K562 (cell line): Measurements from ENCODE around the gene GDF15. TPM values are rescaled to one million over a fixed set of nuclear protein-coding genes. Genes with fewer than 3 reads are reported as not detected.
A peak's percentile ranks its signal among the peaks of the same experiment; 100 is the strongest.

ENCODE experiments used
- CBFA2T2 ChIP-seq: fragments of 450-650 bp; conservative IDR thresholded peaks from 2 replicates; pipeline ENCODE4 v1.6.1; 2017; ENCODE audit warnings: mild to moderate bottlenecking
- GABPB2 ChIP-seq: fragments of 250-450 bp; sonication (Bioruptor Pico); conservative IDR thresholded peaks from 2 replicates; pipeline ENCODE4 v1.5.1; 2021; ENCODE audit warnings: mild to moderate bottlenecking
- HDAC3 ChIP-seq: fragments of 450-650 bp; IDR thresholded peaks from 2 replicates; pipeline ENCODE4 v1.6.1; 2018; ENCODE audit warnings: borderline replicate concordance, mild to moderate bottlenecking, moderate library complexity; ENCODE audit not compliant: partially characterized antibody
- HES1 ChIP-seq: fragments of 450-650 bp; IDR thresholded peaks from 2 replicates; pipeline ENCODE4 v1.6.1; 2016; ENCODE audit warnings: low read depth, mild to moderate bottlenecking, moderate library complexity
- HINFP ChIP-seq: fragments of 450-650 bp; conservative IDR thresholded peaks from 2 replicates; pipeline ENCODE4 v1.6.1; 2016; ENCODE audit warnings: missing genetic modification characterization, low read depth, mild to moderate bottlenecking, control low read depth, missing compliant biosample characterization
- IRF2 ChIP-seq: sonication (generic); formaldehyde crosslinking; IDR thresholded peaks from 2 replicates; pipeline ENCODE4 v1.8.1; 2022; ENCODE audit warnings: mild to moderate bottlenecking, missing genetic modification reagents
- LEF1 ChIP-seq: fragments of 450-650 bp; IDR thresholded peaks from 2 replicates; pipeline ENCODE4 v1.6.1; 2016; ENCODE audit warnings: mild to moderate bottlenecking
- MEIS2 ChIP-seq: fragments of 450-650 bp; IDR thresholded peaks from 2 replicates; pipeline ENCODE4 v1.6.1; 2014; ENCODE audit warnings: mild to moderate bottlenecking; ENCODE audit not compliant: partially characterized antibody
- MYBL2 ChIP-seq, 2 experiments: fragments of 450-650 bp in 1 of 2; sonication (generic) in 1 of 2; formaldehyde crosslinking in 1 of 2; IDR thresholded peaks; 2 replicates each; pipeline versions ENCODE4 v1.6.1 to v1.8.1; 2017 to 2022; ENCODE audit warnings: borderline replicate concordance in 1 of 2, inconsistent platforms in 1 of 2, low read depth in 1 of 2, mild to moderate bottlenecking in 1 of 2, missing genetic modification reagents in 1 of 2, moderate library complexity in 1 of 2
- NFE2L1 ChIP-seq: fragments of 450-650 bp; IDR thresholded peaks from 2 replicates; pipeline ENCODE4 v1.6.1; 2016; ENCODE audit warnings: missing genetic modification characterization, low read depth, mild to moderate bottlenecking, missing compliant biosample characterization, moderate library complexity, borderline replicate concordance
- NR4A1 ChIP-seq, 2 experiments: fragments of 250-450 bp in 1 of 2; fragments of 450-650 bp in 1 of 2; sonication (Bioruptor Pico) in 1 of 2; IDR thresholded peaks; 2 replicates each; pipeline versions ENCODE4 v1.4.0 to v1.6.1; 2016 to 2020; ENCODE audit warnings: mild to moderate bottlenecking in 2 of 2, missing compliant biosample characterization in 1 of 2, missing genetic modification characterization in 1 of 2, moderate library complexity in 1 of 2
- TEAD4 ChIP-seq, 2 experiments: sonication (generic) in 1 of 2; formaldehyde crosslinking in 1 of 2; IDR thresholded peaks; 2 replicates each; pipeline versions ENCODE4 v1.6.1 to v1.8.0; 2012 to 2022; ENCODE audit warnings: borderline replicate concordance in 1 of 2, inconsistent platforms in 1 of 2, low read length in 1 of 2, mild to moderate bottlenecking in 1 of 2, missing genetic modification reagents in 1 of 2
- ZBTB11 ChIP-seq, 3 experiments: fragments of 200-800 bp in 1 of 3; fragments of 250-450 bp in 1 of 3; fragments of 450-650 bp in 1 of 3; sonication (Bioruptor Pico) in 1 of 3; sonication (Bioruptor generic) in 1 of 3; formaldehyde crosslinking in 1 of 3; IDR thresholded peaks; 2 replicates each; pipeline versions ENCODE4 v1.6.1 to v1.8.0; 2016 to 2022; ENCODE audit warnings: mild to moderate bottlenecking in 2 of 3, missing genetic modification characterization in 2 of 3, missing compliant biosample characterization in 1 of 3, moderate library complexity in 1 of 3
- ZEB2 ChIP-seq: fragments of 450-650 bp; IDR thresholded peaks from 2 replicates; pipeline ENCODE4 v1.6.1; 2016
- ZNF224 ChIP-seq: sonication (generic); formaldehyde crosslinking; IDR thresholded peaks from 2 replicates; pipeline ENCODE4 v1.8.0; 2022; ENCODE audit warnings: mild to moderate bottlenecking, missing genetic modification reagents
- ZNF561 ChIP-seq: fragments of 450-650 bp; formaldehyde crosslinking; conservative IDR thresholded peaks from 2 replicates; pipeline ENCODE4 v1.4.0; 2020; ENCODE audit warnings: mild to moderate bottlenecking, moderate library complexity
- polyA plus RNA-seq, 8 experiments: library from polyadenylated mRNA; depleted of rRNA in 4 of 8; stranded (reverse) in 5 of 8; unstranded in 3 of 8; fragments of >200 nt; fragmentation: Nextera tagmentation in 2 of 8; fragmentation: Illumina TruSeq in 1 of 8; extraction: Ambion mirVana in 2 of 8; extraction: Trizol in 1 of 8; gene quantifications; 2 replicates each; pipeline versions ENCODE4 v1.2.1 to v1.2.3, GENCODE V29; 2011 to 2014; ENCODE audit warnings: inconsistent platforms in 1 of 8, missing spikeins in 1 of 8
- total RNA-seq, 7 experiments: library from RNA; depleted of rRNA in 6 of 7; stranded (reverse); fragments of >200 nt in 6 of 7; fragmentation: Illumina TruSeq in 2 of 7; extraction: Trizol in 2 of 7; gene quantifications; 2 replicates each; pipeline versions ENCODE4 v1.2.1 to v1.2.3, GENCODE V29; 2011 to 2021; ENCODE audit warnings: low replicate concordance in 1 of 7

The GDF15 gene
- total and polyA plus RNA-seq, 9 of the 15 experiments (the other 6 are each of a cell fraction or from before 2014, with no cell fraction given) = 2.3 to 82.4 (median 12.5) TPM

GRCh38 chr19:18379803-18380747, 5.9 kb upstream of the GDF15 start (continued):
- TF ChIP-seq NFE2L1 (tag) (peak; percentile 53), IRF2 (CRISPR knock-in tag) (no peak), MYBL2 (IDR thresholded peaks at IDR 0.05; ENCODE audit: low read depth) (no peak), MYBL2 (CRISPR knock-in tag; IDR thresholded peaks at IDR 0.05; ENCODE audit: borderline replicate concordance) (no peak), ZEB2 (peak; percentile 99), TEAD4 (IDR thresholded peaks at IDR 0.05; ENCODE audit: low read length) (peak; percentile 34; the same call in 1 of the 2 replicates), TEAD4 (CRISPR knock-in tag; IDR thresholded peaks at IDR 0.05; ENCODE audit: borderline replicate concordance) (no peak), ZNF561 (no peak), ZNF224 (no peak), CBFA2T2 (peak; percentile 29; the same call in 1 of the 2 replicates), MEIS2 (peak; percentile 60), LEF1 (peak; percentile 61; the same call in 1 of the 2 replicates), HES1 (0 out of 2 replicates have a peak, but pooled peaks have one; percentile 47), HINFP (tag) (peak; percentile 5; the same call in 1 of the 2 replicates), HDAC3 (peak; percentile 68), NR4A1 (CRISPR knock-in tag; IDR thresholded peaks at IDR 0.05) (no peak), NR4A1 (tag; IDR thresholded peaks at IDR 0.05) (0 out of 2 replicates have a peak, but pooled peaks have one; percentile 58), ZBTB11 (CRISPR knock-in tag; IDR thresholded peaks at IDR 0.05) (peak in 1 of 3 experiments; percentile 68; a peak in 1 of 6 replicates), GABPB2 (no peak)
